DMS114 treated with DMSO at 0.1 percent for 48 hours (cell line): ENCODE measurements around the gene SRPX.

ENCODE experiments used
- DNase-seq: peaks from one replicate; lab custom pipeline; 2025; ENCODE audit not compliant: unreplicated experiment; lab: John Stamatoyannopoulos, UW

The SRPX gene

DNA sequence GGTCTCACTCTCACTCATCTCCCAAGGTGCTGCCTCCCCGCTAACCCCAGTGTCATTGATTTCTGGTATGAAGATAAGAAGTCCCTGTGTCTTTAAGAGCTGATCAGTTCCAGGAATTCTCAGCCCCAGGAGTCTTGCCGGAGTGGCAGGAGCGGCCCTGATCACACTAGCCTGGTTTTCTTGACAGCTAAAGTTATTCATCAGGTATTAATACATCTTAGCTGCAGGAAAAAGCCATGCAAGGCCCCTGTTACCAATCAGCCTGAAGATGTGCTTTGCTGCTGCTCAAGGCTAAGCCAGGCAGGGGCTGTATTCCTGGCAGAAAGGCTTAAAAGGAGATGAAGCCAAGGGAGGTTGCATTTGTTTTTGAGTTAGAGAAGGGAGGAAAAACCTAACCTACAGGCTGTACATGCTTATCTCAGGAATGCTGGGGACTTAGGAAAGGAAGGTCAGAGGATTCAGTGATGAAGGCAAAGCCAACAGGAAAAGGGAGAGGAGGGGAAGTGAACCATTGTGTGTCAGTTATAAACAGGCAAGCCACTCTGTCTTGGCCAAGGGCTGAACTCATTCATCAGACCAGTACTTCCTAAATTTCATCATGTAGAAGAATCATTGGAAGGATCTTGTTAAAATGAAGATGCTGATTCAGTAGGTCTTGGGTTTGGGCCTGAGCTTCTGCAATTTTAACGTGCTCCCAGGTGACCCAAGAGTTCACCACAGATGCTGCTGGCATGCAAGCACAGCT is 8.6 kb downstream of the SRPX start:
- DNase-seq: no peak

DNA sequence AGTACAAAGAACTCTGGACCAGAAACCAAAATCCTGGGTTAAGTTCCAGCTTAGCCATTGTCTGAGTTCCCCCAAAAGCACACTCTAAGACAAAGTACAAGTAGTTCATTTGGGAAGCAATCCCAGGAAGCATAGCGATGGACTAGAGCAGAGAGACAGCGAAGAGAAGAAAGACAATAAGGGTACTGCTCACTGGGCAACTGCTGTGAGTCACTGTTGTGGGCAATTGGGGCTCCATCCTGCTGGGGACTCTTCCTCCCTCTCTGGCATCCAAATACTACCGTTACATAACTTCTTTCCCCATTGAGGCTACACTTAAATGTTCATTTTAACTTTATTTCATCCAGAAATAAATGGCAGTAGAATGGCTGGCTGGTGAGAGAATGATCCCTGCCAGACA is 14.1 kb downstream of the SRPX start:
- DNase-seq: no peak

DNA sequence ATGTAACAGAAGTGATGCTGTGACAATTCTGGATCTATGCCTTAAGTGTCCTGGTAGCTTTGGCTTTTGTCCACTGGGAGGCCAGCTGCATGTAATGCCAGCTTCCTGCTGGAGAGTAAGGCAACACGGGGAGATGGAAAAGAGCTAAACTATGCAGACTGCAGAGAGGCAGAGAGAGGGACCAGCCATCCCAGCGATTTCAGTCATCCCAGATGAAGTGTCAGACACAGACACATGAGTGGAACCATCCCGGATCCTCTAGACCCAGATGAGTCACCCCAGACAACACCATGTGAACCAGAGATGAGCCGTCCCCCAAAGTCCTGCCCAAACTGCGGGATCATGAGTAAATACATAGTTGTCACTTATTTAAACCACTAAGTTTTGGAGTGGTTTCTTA is 14.6 kb downstream of the SRPX start:
- no peak for DNase-seq

DNA sequence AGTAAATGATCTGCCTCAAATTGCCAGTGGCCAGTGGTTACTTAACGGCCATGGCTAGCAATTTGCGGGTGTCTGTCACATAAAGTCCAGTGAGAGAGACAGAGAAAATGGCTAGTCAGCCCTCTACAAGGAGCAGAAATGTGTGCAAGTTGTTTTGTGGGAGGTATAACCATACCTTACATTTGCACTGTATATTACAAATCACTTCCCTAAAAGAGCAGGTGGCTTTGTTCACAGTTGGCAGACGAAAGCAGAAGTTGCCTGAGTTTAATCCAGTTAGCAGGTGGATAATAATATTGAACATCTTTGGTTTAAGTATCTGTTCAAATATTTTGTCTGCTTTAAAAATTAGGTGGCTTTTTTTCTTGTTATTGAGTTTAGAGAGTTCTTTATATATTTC is 15.6 kb downstream of the SRPX start:
- no peak for DNase-seq

- no peak for DNase-seq
Observed at GRCh38 chrX:38192007-38192810, 28.5 kb downstream of the SRPX start.

- DNase-seq: no peak
Observed at GRCh38 chrX:38189431-38190250, 31.0 kb downstream of the SRPX start.

GRCh38 chrX:38183596-38183995 is 37.1 kb downstream of the SRPX start:
- no peak for DNase-seq

- DNase-seq: no peak
Observed at GRCh38 chrX:38181357-38181756, 39.3 kb downstream of the SRPX start.

- no peak for DNase-seq
Observed at GRCh38 chrX:38178396-38178795, 42.3 kb downstream of the SRPX start.

- DNase-seq: peak; percentile 19
Observed at GRCh38 chrX:38175139-38175538, 45.5 kb downstream of the SRPX start.

DNA sequence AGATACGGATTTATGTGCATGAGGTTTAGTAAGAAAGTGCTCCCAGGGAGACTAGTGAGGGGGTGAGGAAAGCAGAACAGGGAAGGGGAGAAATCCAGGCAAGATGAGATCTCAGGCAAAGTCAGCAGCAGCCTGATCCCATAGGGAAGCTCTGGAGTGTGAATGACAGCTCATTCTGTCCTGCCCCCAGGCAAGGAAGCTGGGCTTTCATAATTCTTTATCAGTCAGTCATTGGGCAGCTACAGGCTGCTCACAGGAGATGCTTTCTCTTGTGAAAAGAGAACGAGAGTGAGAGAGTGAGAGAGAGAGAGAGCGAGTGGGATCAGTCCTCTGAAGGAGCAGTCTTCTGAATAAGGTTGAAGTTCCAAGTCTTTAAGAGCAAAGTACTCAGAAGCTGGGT is 48.1 kb downstream of the SRPX start:
- no peak for DNase-seq

- no peak for DNase-seq
Observed at GRCh38 chrX:38170556-38170955, 50.1 kb downstream of the SRPX start.

- no peak for DNase-seq
Observed at GRCh38 chrX:38166478-38167083, 54.1 kb downstream of the SRPX start.

GRCh38 chrX:38165023-38165422 is 55.6 kb downstream of the SRPX start:
- DNase-seq: no peak

- no peak for DNase-seq
Observed at GRCh38 chrX:38163193-38163592, 57.5 kb downstream of the SRPX start.

GRCh38 chrX:38156838-38157237 is 63.8 kb downstream of the SRPX start:
- no peak for DNase-seq

DNA sequence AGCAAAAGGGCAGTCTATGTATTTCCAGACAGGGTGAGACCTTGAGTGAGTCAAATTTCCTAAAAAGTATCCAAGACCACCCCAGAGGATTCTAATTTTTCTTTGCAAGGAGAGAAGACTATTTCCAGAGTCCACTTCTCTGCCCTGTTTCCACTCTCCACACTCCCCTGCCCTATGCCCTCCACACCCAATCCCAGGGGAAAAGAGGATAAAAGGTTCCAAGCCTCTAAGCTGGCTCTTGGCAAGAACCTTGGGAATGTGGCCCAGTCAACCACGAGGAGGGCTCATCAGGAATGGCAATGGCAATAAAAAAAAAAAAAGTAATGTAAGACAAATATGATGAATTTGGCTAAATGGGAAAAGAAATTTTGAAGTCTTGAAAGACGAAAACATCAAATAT is 65.9 kb downstream of the SRPX start:
- DNase-seq: no peak

- no peak for DNase-seq
Observed at GRCh38 chrX:38154340-38154739, 66.3 kb downstream of the SRPX start.

DNA sequence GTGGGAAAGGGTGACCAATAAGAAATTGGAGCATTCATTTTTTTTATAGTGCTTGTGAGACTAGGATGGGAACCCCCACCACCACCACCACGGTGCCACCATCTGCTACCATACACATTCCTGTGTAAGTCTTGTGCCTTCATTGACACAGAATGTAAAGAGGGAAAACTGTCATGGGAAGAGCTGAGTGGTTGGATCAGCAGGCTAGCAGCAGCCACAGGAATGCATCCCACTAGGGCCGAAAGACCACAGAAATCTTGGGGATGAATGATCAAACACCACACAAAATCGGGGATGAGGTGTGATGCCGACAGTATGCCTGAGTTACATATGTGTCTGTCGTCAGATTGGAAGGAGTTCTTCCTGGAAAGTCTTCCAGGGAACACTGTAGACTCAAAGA is 69.2 kb downstream of the SRPX start:
- no peak for DNase-seq

DNA sequence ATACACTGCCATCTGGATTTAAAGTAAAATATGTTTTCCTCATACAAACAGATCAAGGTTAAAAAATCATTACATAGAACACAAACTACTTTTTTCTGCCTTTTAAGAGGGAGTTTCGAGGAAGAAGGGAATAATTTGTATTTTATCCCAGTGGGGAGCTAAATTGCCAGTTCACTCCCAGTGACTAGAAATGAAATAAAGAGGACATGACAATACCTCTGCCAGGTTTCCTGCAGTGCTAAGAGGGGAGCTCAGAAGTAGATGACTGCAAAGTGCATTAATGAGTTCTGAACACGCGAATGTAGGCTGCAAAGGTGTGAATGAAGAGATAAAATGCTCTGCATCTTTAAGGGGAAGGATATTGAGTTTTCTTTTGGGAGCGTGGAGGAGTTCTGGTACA is 69.7 kb downstream of the SRPX start:
- DNase-seq: no peak

DNA sequence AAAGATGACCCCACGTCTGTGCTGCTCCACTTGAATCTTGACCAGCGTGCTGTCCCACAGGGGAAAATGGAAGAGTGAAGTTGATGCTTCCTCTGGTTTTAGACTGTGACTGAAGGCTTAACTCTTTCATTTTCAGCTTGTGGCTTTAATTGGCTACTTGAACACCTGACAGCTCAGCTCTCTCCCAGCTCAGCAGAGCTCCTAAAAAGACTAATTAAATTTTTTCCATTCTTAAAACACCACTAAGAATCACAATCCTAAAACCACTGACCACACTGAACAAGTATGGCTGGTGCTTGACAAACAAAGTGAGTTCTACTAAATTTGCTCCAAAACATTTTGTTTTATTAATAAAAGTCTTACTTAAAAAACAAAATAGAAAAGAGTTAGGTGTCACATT is 71.7 kb downstream of the SRPX start:
- DNase-seq: no peak
